ENCODE measurements around the gene COG4.
A peak's percentile ranks its signal among the peaks of the same experiment; 100 is the strongest.
"Not testable (repeated sequence)": the region's sequence is repeated elsewhere in the genome, so short reads cannot be mapped to it uniquely, and the experiment has no call there.

Gene COG4

DNA sequence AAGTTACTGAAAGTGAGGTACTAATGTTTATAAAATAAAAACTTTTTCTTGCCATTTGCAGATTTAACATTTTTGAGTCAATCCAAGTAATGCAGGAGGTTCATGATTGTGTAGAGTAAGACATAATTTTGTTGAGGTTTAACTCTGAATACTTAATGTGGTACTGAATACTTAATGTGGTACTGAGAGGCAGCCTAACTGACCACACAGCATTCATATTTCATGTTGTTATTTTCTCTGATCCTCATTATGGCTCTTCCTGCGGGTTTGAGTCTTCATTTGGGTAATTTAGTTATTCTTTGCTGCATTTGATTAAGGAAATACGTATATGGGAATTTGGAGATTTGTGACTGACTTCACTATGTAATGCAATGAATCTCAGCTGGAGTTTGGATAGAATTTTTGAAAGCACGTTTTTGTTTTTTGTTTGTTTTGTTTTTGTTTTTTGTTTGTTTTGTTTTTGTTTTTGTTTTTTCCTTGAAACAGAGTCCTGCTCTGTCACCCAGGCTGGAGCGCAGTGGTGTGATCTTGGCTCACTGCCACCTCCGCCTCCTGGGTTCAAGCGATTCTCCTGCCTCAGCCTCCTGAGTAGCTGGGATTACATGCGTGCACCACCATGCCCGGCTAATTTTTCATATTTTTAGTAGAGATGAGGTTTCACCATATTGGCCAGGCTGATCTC lies 4.1 kb upstream of the COG4 start:
- DNase-seq (ENCODE audit: low read depth in 1 of 2, low spot score in 1 of 2) = no peak

DNA sequence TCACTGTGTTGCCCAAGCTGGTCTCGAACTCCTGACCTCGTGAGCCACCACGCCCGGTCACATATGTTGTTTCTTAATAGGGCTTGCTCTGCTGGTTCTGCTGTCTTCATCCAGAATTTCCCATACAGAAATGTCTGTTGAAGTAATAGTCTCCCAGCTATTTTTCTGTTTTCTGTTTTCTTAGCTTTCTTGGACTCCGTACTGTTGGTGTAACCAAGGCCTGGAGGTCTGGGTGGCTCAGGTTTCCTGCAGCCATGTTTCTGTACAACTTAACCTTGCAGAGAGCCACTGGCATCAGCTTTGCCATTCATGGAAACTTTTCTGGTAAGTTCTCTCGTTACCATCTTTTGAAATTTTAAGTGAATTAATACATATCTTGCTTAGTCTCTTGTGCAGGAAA lies 3.0 kb upstream of the COG4 start:
- DNase-seq (ENCODE audit: low read depth in 1 of 2, low spot score in 1 of 2) = no peak

DNA sequence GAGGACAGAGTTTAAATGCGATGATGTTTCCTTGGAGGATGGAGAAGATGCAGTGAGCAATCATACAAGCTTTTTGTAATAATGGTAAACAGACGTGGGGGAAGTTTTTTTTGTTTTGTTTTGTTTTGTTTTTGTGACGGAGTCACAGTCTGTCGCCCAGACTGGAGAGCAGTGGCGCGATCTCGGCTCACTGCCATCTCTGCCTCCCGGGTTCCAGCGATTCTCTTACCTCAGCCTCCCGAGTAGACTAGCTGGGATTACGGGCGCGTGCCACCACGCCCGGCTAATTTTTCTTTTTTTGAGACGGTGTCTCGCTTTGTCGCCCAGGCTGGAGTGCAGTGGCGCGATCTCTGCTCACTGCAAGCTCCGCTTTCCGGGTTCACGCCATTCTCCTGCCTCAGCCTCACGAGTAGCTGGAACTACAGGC lies 1.1 kb upstream of the COG4 start:
- not testable (repeated sequence) for DNase-seq (ENCODE audit: low read depth in 1 of 2, low spot score in 1 of 2)

DNA sequence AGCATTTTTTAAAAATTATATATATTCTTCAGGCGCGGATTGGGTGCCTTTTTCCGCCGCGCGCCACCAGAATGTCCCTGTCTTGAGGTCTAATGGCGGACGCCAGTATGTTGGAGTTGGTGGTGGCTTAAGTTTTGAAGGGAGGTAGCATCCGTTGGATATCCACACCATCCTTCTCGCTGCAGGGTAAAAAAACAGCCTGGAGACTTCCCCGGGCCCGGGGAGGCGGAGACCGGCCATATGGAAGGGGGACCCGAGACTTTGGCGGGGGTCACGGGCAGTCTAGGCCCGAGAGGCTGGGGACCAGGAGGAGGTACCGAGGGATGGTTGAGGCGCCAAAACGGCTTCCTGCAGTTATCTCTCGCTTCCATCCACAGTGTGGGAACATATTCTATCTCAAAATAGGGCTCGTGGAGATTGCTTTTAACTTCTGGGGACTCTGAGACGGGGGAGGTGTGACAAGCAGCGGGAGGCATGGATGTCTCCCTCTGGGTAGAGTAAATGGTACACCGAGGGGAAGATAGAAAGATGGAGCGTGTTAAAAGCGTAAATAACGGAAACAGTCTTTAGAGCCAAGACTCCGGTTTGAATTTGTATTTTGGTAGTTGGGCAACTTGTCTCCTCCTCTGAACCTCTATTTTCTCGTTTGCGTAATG lies 517 bp upstream of the COG4 start, which contains the start of gene SF3B3:
Gene SF3B3, plus strand, starts transcription at position 74 of the 656 bp plus-strand sequence. CDS start 2,841 bp downstream, outside the sequence.
- DNase-seq (ENCODE audit: low read depth in 1 of 2, low spot score in 1 of 2) = peak; percentile 63 to 69

GRCh38 chr16:70522216-70523075 lies 908 bp downstream of the COG4 start:
- no peak for DNase-seq (ENCODE audit: low read depth in 1 of 2, low spot score in 1 of 2)

DNA sequence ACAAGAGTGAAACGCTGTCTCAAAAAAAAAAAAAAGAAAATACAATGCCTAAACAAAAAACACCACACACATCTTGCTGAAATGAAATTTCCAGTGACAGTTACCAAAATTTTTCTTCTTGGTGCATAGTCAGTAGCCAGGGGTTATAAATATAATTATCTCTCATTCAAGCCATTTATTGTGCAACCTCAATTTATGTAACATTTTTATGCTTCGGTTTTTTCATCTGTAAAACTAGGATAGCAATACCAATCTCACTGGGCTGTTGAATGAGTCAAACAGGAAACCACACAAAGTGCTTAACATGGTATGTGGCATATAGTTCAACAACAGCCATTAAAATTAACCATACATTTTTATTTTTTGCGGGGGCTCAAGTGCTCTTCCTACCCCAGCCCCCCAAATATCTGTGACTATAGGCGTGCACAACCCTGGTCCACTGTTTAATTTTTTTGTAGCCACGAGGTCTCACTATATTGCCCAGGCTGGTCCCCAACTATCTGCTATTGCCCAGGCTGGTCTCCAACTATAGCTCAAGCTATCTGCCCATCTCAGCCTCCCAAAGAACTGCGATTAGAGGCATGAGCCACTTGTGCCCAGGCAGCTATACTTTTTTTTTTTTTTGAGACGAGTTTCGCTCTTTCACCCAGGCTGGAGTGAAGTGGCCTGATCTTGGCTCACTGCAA lies 2.6 kb downstream of the COG4 start:
- DNase-seq (ENCODE audit: low read depth in 1 of 2, low spot score in 1 of 2) = no peak

DNA sequence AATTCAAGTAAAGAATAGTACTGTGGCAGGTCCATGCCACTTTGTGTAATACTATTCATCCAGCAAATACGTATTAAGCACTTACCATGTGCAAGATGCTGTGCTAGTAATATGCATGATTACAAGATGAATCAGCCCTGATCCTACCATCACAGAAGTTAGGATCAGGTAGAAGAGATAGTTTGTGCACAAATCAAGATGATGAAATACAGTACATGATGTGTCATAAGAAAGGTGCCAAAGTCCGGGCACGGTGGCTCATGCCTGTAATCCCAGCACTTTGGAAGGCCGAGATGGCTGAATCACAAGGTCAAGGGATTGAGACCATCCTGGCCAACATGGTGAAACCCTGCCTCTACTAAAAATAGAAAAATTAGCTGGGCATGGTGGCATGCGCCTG lies 10.9 kb downstream of the COG4 start:
- DNase-seq (ENCODE audit: low read depth in 1 of 2, low spot score in 1 of 2) = no peak

DNA sequence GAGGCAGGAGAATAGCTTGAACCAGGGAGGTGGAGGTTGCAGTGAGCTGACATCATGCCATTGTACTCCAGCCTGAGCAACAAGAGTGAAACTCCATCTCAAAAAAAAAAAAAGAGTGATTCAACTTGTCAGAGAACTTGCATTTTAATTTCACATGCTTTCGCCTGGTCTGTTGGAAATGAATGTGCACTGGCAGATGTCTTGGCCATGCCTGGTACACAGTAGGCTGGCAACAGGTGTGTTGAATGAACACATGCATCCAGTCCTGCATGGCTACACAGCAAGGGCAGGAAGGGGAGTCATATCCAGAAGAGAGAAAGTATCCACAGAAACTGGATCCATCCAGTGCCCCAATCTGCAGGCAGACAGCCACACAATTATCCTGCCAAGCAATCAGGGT lies 11.5 kb downstream of the COG4 start:
- DNase-seq (ENCODE audit: low read depth in 1 of 2, low spot score in 1 of 2) = no peak

GRCh38 chr16:70510216-70510615 lies 13.1 kb downstream of the COG4 start:
- no peak for DNase-seq (ENCODE audit: low read depth in 1 of 2, low spot score in 1 of 2)

- no peak for DNase-seq (ENCODE audit: low read depth in 1 of 2, low spot score in 1 of 2)
These were observed 14.6 kb downstream of the COG4 start for GRCh38 chr16:70508752-70509151.

GRCh38 chr16:70496513-70496912 lies 26.8 kb downstream of the COG4 start:
- DNase-seq (ENCODE audit: low read depth in 1 of 2, low spot score in 1 of 2) = no peak

DNA sequence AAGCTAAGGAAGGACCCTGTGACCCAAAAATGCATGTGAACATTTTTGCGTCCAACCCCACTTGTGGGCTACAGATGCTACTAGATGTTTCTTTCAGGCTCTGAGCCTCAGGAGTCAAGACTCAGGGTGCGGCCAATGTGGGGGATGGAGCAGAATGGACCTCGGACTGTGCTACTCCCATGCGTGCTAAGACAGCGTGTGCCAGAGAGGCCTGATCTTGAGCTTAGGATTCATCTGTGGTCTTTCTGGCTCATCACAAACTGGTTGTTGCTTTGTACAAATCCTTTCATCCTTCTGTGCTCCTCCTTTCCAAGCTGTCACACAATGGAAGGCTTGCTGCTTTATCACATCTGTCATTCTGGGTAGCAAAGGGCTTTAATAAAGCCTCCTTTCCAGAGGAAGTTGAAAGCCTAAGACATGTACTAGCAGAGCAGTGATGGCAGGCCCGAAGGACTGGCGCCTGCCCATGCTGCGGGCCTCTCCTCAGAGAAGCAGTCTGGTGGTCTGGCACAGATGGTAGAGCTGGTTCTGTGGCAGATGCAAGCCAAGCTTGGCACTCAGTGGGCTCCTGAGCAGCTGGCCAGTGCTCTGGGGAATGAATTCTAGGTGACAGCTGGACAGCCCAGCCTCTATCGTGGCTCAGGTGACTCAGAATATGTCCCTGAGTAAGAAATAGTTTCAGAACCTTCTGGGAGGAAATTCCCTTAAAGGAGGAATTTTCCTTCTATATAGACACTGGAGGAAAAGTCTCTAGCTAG lies 27.8 kb downstream of the COG4 start:
- DNase-seq (ENCODE audit: low read depth in 1 of 2, low spot score in 1 of 2) = no peak

DNA sequence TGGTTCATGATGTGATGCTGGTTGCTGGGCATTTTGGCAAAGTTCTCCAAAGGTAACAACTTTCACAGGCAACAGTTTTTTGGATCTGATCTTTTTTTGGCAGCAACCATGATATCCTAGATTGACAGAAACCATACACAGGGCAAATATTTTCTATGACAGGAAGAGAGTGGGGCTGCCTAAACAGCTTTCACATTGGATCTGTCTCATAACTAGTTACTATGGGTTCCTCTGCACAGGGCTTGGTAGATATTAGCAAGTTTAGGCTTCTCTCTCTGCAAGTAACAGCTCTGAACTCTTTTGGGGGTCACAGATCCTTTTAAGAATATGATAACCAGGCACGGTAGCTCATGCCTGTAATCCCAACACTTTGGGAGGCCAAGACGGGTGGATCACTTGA lies 28.6 kb downstream of the COG4 start:
- DNase-seq (ENCODE audit: low read depth in 1 of 2, low spot score in 1 of 2) = no peak

GRCh38 chr16:70494202-70494770 lies 29.1 kb downstream of the COG4 start:
- no peak for DNase-seq (ENCODE audit: low read depth in 1 of 2, low spot score in 1 of 2)

DNA sequence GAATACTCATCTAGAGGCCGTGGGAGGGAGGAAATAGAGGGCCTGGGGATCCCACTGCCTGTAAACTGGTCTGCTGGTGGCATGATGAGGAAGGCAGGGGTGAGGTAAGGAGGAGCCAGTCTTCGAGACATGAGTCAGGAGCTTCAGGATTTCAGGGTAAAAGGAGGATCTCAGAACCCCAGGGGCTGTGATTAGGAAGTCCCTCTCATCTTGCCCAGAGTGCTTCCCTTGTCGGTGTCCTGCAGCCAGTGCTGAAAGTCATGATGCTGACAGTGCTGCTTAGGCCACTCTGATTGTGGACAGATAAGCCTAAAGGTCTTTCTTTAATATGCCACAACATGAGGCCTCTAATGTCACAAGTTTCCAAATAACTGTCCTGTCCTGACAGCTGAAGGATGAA lies 29.6 kb downstream of the COG4 start:
- no peak for DNase-seq (ENCODE audit: low read depth in 1 of 2, low spot score in 1 of 2)

GRCh38 chr16:70490261-70490660 lies 33.1 kb downstream of the COG4 start:
- DNase-seq (ENCODE audit: low read depth in 1 of 2, low spot score in 1 of 2) = no peak

- no peak for DNase-seq (ENCODE audit: low read depth in 1 of 2, low spot score in 1 of 2)
These were observed 38.5 kb downstream of the COG4 start for GRCh38 chr16:70484867-70485266.

DNA sequence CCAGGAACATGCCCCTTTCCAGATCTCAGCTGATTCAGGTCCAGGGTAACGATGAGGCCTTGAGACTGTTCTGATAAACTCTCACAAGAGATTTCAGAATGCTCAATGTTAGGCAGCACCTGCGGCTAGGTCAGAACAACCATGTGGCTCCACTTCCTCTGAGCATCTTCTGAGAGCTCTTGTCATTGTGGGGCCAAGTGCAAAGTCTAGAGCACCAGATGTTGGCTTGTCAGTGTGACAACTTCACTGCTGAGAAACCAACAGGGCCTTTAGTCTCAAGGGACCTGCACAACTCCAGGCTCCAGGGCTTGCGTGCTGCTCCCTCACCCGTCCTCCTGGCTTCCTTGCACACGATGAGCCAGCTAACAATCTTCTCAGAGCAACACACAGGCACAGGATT lies 39.9 kb downstream of the COG4 start:
- no peak for DNase-seq (ENCODE audit: low read depth in 1 of 2, low spot score in 1 of 2)

DNA sequence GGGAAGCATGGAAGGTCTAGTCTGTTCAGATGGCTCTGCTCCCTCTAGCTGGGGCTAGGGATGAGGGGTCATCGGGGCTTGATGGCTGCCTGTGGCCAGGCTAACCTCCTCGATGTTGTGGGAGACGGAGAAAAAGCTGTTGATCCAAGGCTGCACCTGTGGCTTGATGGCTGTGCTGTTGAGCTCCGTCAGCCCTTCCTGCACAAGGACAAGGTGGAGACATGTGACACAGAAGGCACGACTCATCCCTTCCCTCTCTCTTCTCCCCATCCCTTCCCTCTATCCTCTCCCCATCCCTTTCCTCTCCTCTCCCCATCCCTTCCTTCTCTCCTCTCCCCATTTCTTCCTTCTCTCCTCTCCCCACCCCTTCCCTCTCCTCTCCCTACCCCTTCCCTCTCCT lies 40.7 kb downstream of the COG4 start:
- DNase-seq (ENCODE audit: low read depth in 1 of 2, low spot score in 1 of 2) = no peak

DNA sequence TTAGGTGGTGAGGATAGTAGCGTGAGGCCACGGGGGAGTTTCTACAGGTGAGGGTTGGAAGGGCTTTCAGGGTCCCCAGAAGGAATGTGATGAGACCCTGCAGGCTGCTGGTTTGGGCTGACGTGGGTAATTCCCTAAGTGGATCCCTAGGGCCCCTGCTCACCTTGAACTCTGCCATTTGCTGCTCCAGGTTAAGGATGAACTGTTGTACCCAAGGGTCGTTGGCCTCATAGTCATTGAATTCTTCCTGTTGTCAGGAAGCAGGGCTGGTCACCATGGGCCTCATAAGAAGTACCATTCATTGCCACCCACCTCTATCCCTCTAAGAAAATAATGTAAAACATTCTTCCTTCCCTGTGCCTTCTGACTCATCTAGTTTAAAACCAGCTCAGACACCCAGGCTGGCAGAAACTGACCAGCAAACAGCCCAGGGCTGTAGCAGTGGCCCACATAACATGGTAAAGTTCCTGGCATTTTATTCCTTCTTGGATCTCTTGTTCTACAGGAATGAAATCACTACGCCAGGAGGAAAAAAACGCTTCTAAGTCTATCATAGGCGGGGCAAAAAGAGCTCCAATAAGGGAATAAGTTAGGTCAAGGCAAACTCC lies 41.3 kb downstream of the COG4 start:
- DNase-seq (ENCODE audit: low read depth in 1 of 2, low spot score in 1 of 2) = no peak
